Keratinocyte (primary cell): Measurements from ENCODE around the gene EDC4. TPM values are rescaled to one million over a fixed set of nuclear protein-coding genes. Genes with fewer than 3 reads are reported as not detected.

Experiments
- DNase-seq: peaks from one replicate; pipeline ENCODE4 v3.0.0-alpha.2; 2011; ENCODE audit warnings: low read depth, missing footprints, low spot score
- FAIRE-seq: peaks from 2 replicates; lab custom pipeline; 2011; peaks lifted over from hg19 to GRCh38; lab: Jason Lieb, UNC
- H2AFZ ChIP-seq: 2 replicates; pipeline ENCODE4 v1.6.0; 2012; ENCODE audit warnings: low read length, control low read depth, inconsistent platforms; ENCODE audit not compliant: control insufficient read depth
- H3K27ac ChIP-seq: 2 replicates; pipeline ENCODE4 v1.5.1; 2011; ENCODE audit warnings: low read length; ENCODE audit not compliant: control insufficient read depth, insufficient read depth
- H3K27me3 ChIP-seq: 3 replicates; pipeline ENCODE4 v1.6.0; 2011; ENCODE audit warnings: low read length; ENCODE audit not compliant: control insufficient read depth, insufficient read depth; ENCODE audit errors: extremely low read depth
- H3K36me3 ChIP-seq, 2 experiments: 2 replicates in 1 of 2; 3 replicates in 1 of 2; pipeline ENCODE4 v1.5.1; 2011; ENCODE audit warnings: low read length in 2 of 2, mild to moderate bottlenecking in 1 of 2; ENCODE audit not compliant: control insufficient read depth in 2 of 2, insufficient read depth in 2 of 2; ENCODE audit errors: extremely low read depth in 1 of 2
- H3K4me1 ChIP-seq: 3 replicates; pipeline ENCODE4 v1.5.1; 2011; ENCODE audit warnings: low read length; ENCODE audit not compliant: control insufficient read depth, insufficient read depth; ENCODE audit errors: extremely low read depth
- H3K4me2 ChIP-seq: 3 replicates; pipeline ENCODE4 v1.6.0; 2011; ENCODE audit warnings: low read depth, low read length; ENCODE audit not compliant: control insufficient read depth, insufficient read depth; ENCODE audit errors: extremely low read depth
- H3K4me3 ChIP-seq, 3 experiments: fragments of 200-600 bp in 1 of 3; sonication (generic) in 1 of 3; 2 replicates in 2 of 3; 3 replicates in 1 of 3; pipeline ENCODE4 v1.5.1; 2011 to 2016; ENCODE audit warnings: low read length in 3 of 3, mild to moderate bottlenecking in 3 of 3, control low read depth in 2 of 3, inconsistent platforms in 1 of 3, low read depth in 1 of 3, mixed read lengths in 1 of 3, mixed run types in 1 of 3, moderate library complexity in 1 of 3; ENCODE audit not compliant: control insufficient read depth in 2 of 3, insufficient read depth in 2 of 3; ENCODE audit errors: extremely low read depth in 1 of 3
- H3K79me2 ChIP-seq: 2 replicates; pipeline ENCODE4 v1.6.0; 2012; ENCODE audit warnings: low read length; ENCODE audit not compliant: control insufficient read depth, insufficient read depth
- H3K9ac ChIP-seq: 3 replicates; pipeline ENCODE4 v1.6.0; 2011; ENCODE audit warnings: low read length; ENCODE audit not compliant: control insufficient read depth, insufficient read depth; ENCODE audit errors: extremely low read depth
- H3K9me1 ChIP-seq: 3 replicates; pipeline ENCODE4 v1.6.0; 2011; ENCODE audit warnings: low read length; ENCODE audit not compliant: control insufficient read depth, insufficient read depth; ENCODE audit errors: extremely low read depth
- H3K9me3 ChIP-seq: 2 replicates; pipeline ENCODE4 v1.5.1; 2012; ENCODE audit warnings: low read depth, low read length; ENCODE audit not compliant: control insufficient read depth
- H4K20me1 ChIP-seq: 3 replicates; pipeline ENCODE4 v1.6.0; 2011; ENCODE audit warnings: low read length; ENCODE audit not compliant: control insufficient read depth, insufficient read depth; ENCODE audit errors: extremely low read depth
- CTCF ChIP-seq, 3 experiments: IDR thresholded peaks in 1 of 3; conservative IDR thresholded peaks in 1 of 3; optimal IDR thresholded peaks in 1 of 3; 2 replicates in 2 of 3; 3 replicates in 1 of 3; pipeline versions ENCODE3 to v1.5.1; 2011; ENCODE audit warnings: low read length in 3 of 3, mild to moderate bottlenecking in 3 of 3, moderate library complexity in 2 of 3, control low read depth in 1 of 3, inconsistent platforms in 1 of 3; ENCODE audit not compliant: insufficient read depth in 2 of 3; ENCODE audit errors: extremely low read depth in 1 of 3
- EZH2 ChIP-seq: IDR thresholded peaks from one replicate; pipeline ENCODE4 v1.6.1; 2012; ENCODE audit warnings: inconsistent platforms, mild to moderate bottlenecking, low read length, moderate library complexity
- dilution Hi-C: fragments of 300-500 bp; cut with MboI; formaldehyde crosslinking; loops from one replicate; pipeline ENCODE4 v1.7.0; 2020; ENCODE audit warnings: low sequenced_read_pairs; ENCODE audit not compliant: extremely low pct_ligation_motif_present
- polyA plus RNA-seq, 5 experiments: library from polyadenylated mRNA; depleted of rRNA in 3 of 5; stranded (reverse) in 3 of 5; stranded (forward) in 1 of 5; unstranded in 1 of 5; fragments of >200 nt; gene quantifications; 1 replicate in 1 of 5; 2 replicates in 3 of 5; 3 replicates in 1 of 5; pipeline versions ENCODE4 v1.2.1 to v1.2.3, GENCODE V29; 2011 to 2012; ENCODE audit warnings: missing spikeins in 2 of 5, low read depth in 1 of 5, low replicate concordance in 1 of 5

The EDC4 gene
- polyA plus RNA-seq, 1 donor (not counting 4 experiments of a cell fraction or from before 2014, with no cell fraction given) = 16.7 TPM

GRCh38 chr16:67888331-67888730, 15.5 kb downstream of the EDC4 start:
- Histone ChIP-seq H3K9me3 (no peaks in the 10 kb centered on the region), H3K4me3 (no peak overlapping the region), H4K20me1 (peaks cover 13% of the 10 kb centered on the region), H3K79me2 (peaks cover 1% of the 10 kb centered on the region), H3K9me1 (no peaks in the 10 kb centered on the region), H3K27ac (no peak overlapping the region), H3K27me3 (no peaks in the 10 kb centered on the region), H3K4me2 (no peak overlapping the region), H3K4me1 (peaks cover 11% of the 10 kb centered on the region), H3K36me3 (peaks cover 8% of the 10 kb centered on the region in 2 experiments), H2AFZ (no peak overlapping the region), H3K9ac (no peak overlapping the region)
- dilution Hi-C loops = no loop called here
- DNase-seq (no peak), FAIRE-seq (no peak)
- no peak for TF ChIP-seq EZH2
- no peak for TF ChIP-seq CTCF (optimal IDR thresholded peaks at IDR 0.05 in 1 of 3, IDR thresholded peaks at IDR 0.05 in 1 of 3, conservative IDR thresholded peaks at IDR 0.05 in 1 of 3; ENCODE audit: extremely low read depth in 1 of 3, insufficient read depth in 2 of 3, low read length in 3 of 3)

DNA sequence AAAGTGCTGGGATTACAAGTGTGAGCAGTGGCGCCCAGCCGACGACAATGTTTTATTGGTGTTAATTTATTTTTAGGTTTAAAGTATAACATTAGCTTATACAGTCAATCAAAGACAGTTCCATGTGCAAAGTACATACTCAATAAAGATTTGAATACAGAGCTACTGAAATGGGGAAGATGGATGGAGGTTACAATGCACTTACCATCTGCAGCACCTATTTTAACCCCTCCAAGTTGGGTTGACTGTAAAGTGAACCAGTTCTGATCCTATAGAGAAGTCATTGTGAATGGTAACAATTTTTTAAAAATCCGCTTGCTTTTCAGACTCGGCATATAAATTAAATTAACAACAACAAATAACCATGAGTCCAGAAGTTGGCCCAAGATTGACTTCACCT, 19.5 kb downstream of the EDC4 start:
- peaks cover 14% of the 10 kb centered on the region for H3K4me1 ChIP-seq
- H2AFZ ChIP-seq = peak overlapping the region; percentile 94
- peak overlapping the region in 2 of 3 experiments; percentile 53 to 58 for H3K4me3 ChIP-seq
- TF ChIP-seq EZH2 = no peak
- no peak for TF ChIP-seq CTCF (optimal IDR thresholded peaks at IDR 0.05 in 1 of 3, IDR thresholded peaks at IDR 0.05 in 1 of 3, conservative IDR thresholded peaks at IDR 0.05 in 1 of 3; ENCODE audit: extremely low read depth in 1 of 3, insufficient read depth in 2 of 3, low read length in 3 of 3)
- H3K4me2 ChIP-seq = peak overlapping the region; percentile 92
- H3K27me3 ChIP-seq = no peaks in the 10 kb centered on the region
- no peaks in the 10 kb centered on the region for H3K36me3 ChIP-seq
- FAIRE-seq (no peak), DNase-seq (no peak)
- dilution Hi-C loops = no loop called here
- H3K79me2 ChIP-seq = peaks cover 27% of the 10 kb centered on the region
- H4K20me1 ChIP-seq = no peaks in the 10 kb centered on the region
- H3K27ac ChIP-seq = peak overlapping the region; percentile 36
- peak overlapping the region; percentile 60 for H3K9ac ChIP-seq
- no peaks in the 10 kb centered on the region for H3K9me3 ChIP-seq
- H3K9me1 ChIP-seq = no peaks in the 10 kb centered on the region
